DND-41 (cell line): ENCODE results near the gene COL23A1.

Experiments
- EZH2 ChIP-seq: IDR thresholded peaks from 3 replicates; pipeline ENCODE4 v1.6.1; 2012; ENCODE audit warnings: borderline replicate concordance, low read depth, mild to moderate bottlenecking, moderate library complexity, low read length, inconsistent platforms; ENCODE audit not compliant: severe bottlenecking
- TF ChIP-seq, protein P1 (sequence below): IDR thresholded peaks from 2 replicates; pipeline ENCODE4 v1.5.1; 2012; ENCODE audit warnings: borderline replicate concordance, low read length, moderate library complexity, mild to moderate bottlenecking; ENCODE audit not compliant: poor library complexity, severe bottlenecking; ENCODE audit errors: extremely low read depth

DNA sequence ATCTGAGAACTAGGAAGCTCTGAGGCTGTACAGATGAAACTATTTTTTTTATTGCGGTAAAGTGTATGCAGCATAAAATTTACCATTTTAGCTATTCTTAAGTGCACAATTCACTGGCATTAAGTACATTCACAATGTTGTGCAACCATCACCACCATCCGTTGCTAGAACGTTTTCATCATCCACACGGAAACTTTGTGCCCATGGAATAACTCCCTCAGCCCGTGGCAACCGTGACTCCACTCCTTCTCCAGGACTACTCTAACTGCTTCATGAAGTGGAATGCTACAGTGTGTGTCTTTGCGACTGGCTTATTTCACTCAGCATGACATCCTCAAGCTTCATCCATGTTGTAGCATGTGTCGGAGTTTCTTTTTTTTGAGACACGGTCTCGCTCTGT, 57.1 kb downstream of the COL23A1 start:
- TF ChIP-seq, protein P1, sequence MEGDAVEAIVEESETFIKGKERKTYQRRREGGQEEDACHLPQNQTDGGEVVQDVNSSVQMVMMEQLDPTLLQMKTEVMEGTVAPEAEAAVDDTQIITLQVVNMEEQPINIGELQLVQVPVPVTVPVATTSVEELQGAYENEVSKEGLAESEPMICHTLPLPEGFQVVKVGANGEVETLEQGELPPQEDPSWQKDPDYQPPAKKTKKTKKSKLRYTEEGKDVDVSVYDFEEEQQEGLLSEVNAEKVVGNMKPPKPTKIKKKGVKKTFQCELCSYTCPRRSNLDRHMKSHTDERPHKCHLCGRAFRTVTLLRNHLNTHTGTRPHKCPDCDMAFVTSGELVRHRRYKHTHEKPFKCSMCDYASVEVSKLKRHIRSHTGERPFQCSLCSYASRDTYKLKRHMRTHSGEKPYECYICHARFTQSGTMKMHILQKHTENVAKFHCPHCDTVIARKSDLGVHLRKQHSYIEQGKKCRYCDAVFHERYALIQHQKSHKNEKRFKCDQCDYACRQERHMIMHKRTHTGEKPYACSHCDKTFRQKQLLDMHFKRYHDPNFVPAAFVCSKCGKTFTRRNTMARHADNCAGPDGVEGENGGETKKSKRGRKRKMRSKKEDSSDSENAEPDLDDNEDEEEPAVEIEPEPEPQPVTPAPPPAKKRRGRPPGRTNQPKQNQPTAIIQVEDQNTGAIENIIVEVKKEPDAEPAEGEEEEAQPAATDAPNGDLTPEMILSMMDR: no peak
- TF ChIP-seq EZH2: no peak
